Lower leg skin (tissue), 3 donors: ENCODE results near the gene THSD4.
"Not testable (repeated sequence)": the region's sequence is repeated elsewhere in the genome, so short reads cannot be mapped to it uniquely, and the experiment has no call there.

Experiments used
- CTCF ChIP-seq, 3 donors: fragments of 450-650 bp; IDR thresholded peaks; one replicate each; pipeline ENCODE4 v1.5.1; 2016; ENCODE audit warnings: antibody characterized with exemption in 3 of 3, mild to moderate bottlenecking in 3 of 3, moderate library complexity in 2 of 3
- POLR2A ChIP-seq, 2 donors: fragments of 450-650 bp; IDR thresholded peaks; one replicate each; pipeline ENCODE4 v1.6.1; 2016 to 2017; ENCODE audit warnings: antibody characterized with exemption in 2 of 2, mild to moderate bottlenecking in 1 of 2, moderate library complexity in 1 of 2

GRCh38 chr15:71439478-71439877, 324.2 kb downstream of the THSD4 start:
- TF ChIP-seq CTCF, POLR2A (IDR thresholded peaks at IDR 0.05): not testable (repeated sequence)
